A673 (cell line): ENCODE measurements around the gene FTCDNL1.

ENCODE experiments used
- EZH2 ChIP-seq: fragments of 200-600 bp; sonication (generic); IDR thresholded peaks from 2 replicates; pipeline ENCODE4 v1.6.1; 2017; ENCODE audit warnings: borderline replicate concordance, low read depth, mild to moderate bottlenecking, mixed read lengths, antibody characterized with exemption, low read length; ENCODE audit not compliant: poor library complexity, severe bottlenecking
- TF ChIP-seq, protein P1 (sequence below): fragments of 300-800, 200-600 bp; sonication (generic); conservative IDR thresholded peaks from 2 replicates; pipeline ENCODE4 v1.5.1; 2017; ENCODE audit warnings: low read depth, mild to moderate bottlenecking, antibody characterized with exemption, low read length, moderate library complexity, mixed read lengths

DNA sequence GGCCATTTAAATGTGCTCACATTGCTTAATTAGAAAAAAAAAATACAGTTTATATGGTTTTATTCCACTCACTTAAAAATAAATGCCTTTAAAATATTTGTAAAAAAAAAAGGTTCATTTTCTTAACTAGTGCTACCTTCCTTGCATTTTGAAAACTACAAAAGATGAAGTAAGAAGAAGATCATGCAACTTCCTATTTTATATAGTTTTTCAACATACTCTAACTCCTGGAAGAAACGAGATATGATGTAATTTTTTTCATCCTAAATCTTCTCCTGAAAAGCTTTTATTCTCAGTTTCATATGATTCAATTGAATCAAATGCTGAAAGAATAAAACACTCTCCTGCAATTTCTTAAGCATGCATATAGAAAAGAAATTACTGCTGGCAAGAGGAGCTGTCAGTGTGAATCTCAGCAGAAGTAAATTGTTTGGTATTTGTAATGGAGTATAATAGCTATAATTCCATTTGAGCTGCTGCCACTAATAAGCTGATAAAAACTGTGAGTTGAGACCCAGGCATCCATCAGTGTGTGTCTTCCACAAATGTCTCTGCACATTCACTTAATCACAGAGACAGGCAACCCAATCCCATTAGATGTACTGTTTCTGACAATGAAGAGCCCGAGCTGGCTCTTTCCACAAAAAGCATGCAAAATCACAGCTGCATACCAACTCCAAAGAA lies 3.7 kb downstream of the FTCDNL1 start:
- TF ChIP-seq, protein P1, sequence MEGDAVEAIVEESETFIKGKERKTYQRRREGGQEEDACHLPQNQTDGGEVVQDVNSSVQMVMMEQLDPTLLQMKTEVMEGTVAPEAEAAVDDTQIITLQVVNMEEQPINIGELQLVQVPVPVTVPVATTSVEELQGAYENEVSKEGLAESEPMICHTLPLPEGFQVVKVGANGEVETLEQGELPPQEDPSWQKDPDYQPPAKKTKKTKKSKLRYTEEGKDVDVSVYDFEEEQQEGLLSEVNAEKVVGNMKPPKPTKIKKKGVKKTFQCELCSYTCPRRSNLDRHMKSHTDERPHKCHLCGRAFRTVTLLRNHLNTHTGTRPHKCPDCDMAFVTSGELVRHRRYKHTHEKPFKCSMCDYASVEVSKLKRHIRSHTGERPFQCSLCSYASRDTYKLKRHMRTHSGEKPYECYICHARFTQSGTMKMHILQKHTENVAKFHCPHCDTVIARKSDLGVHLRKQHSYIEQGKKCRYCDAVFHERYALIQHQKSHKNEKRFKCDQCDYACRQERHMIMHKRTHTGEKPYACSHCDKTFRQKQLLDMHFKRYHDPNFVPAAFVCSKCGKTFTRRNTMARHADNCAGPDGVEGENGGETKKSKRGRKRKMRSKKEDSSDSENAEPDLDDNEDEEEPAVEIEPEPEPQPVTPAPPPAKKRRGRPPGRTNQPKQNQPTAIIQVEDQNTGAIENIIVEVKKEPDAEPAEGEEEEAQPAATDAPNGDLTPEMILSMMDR, result no peak
- no peak for TF ChIP-seq EZH2
